Endothelial cell of umbilical vein (primary cell): ENCODE results near the gene PTGES2. TPM values are rescaled to one million over a fixed set of nuclear protein-coding genes. Genes with fewer than 3 reads are reported as not detected.

Source experiments
- BruUV-seq: library from RNA; stranded (reverse); fragments of 400-500 nt; replicated peaks from 2 replicates; lab custom pipeline; 2021; lab: Mats Ljungman, UMichigan
- CTCF ChIA-PET: fragments of 300-600, 350-600 bp; sonication (Branson Sonifier 250); formaldehyde crosslinking; loops from one replicate; lab custom pipeline; 2021; ENCODE audit warnings: antibody characterized with exemption, inconsistent platforms; lab: Charles Lee
- POLR2A ChIA-PET: fragments of 300-600, 350-600 bp; sonication (Branson Sonifier 250); formaldehyde crosslinking; loops from one replicate; lab custom pipeline; 2021; ENCODE audit warnings: antibody characterized with exemption, inconsistent platforms; lab: Charles Lee
- DNase-seq: peaks from one replicate; pipeline ENCODE4 v3.0.0-alpha.2; 2011; ENCODE audit warnings: low read depth, low spot score
- FAIRE-seq: peaks from 2 replicates; lab custom pipeline; 2011; peaks lifted over from hg19 to GRCh38; lab: Jason Lieb, UNC
- H2AFZ ChIP-seq: 2 replicates; pipeline ENCODE4 v1.6.0; 2012; ENCODE audit warnings: low read depth, low read length, control low read depth, inconsistent platforms
- H3K27ac ChIP-seq: 2 replicates; pipeline ENCODE4 v1.5.1; 2011; ENCODE audit warnings: low read depth, mild to moderate bottlenecking, control low read depth, low read length, moderate library complexity; ENCODE audit not compliant: insufficient read depth
- H3K27me3 ChIP-seq, 2 experiments: 2 replicates each; pipeline versions ENCODE4 v1.6.0 to v1.6.1; 2011; ENCODE audit warnings: low read length in 2 of 2, mixed read lengths in 1 of 2; ENCODE audit not compliant: control insufficient read depth in 2 of 2, insufficient read depth in 2 of 2
- H3K36me3 ChIP-seq, 2 experiments: 2 replicates in 1 of 2; 3 replicates in 1 of 2; pipeline ENCODE4 v1.5.1; 2011; ENCODE audit warnings: low read length in 2 of 2, mild to moderate bottlenecking in 1 of 2, moderate library complexity in 1 of 2; ENCODE audit not compliant: control insufficient read depth in 2 of 2, insufficient read depth in 2 of 2; ENCODE audit errors: extremely low read depth in 1 of 2
- H3K4me1 ChIP-seq: 3 replicates; pipeline ENCODE4 v1.5.1; 2011; ENCODE audit warnings: mild to moderate bottlenecking, low read length; ENCODE audit not compliant: control insufficient read depth, insufficient read depth; ENCODE audit errors: extremely low read depth
- H3K4me2 ChIP-seq: 2 replicates; pipeline ENCODE4 v1.6.1; 2011; ENCODE audit warnings: low read length, control low read depth, mixed read lengths; ENCODE audit not compliant: insufficient read depth
- H3K4me3 ChIP-seq, 3 experiments: fragments of 200-600 bp in 1 of 3; sonication (generic), shearing (Covaris generic) in 1 of 3; replicated peaks in 1 of 3; 2 replicates each; pipeline ENCODE4 v1.5.1; 2011 to 2016; ENCODE audit warnings: control low read depth in 3 of 3, low read length in 3 of 3, mild to moderate bottlenecking in 2 of 3, inconsistent platforms in 1 of 3, low read depth in 1 of 3, moderate library complexity in 1 of 3; ENCODE audit not compliant: insufficient read depth in 1 of 3
- H3K79me2 ChIP-seq: 2 replicates; pipeline ENCODE4 v1.6.0; 2012; ENCODE audit warnings: low read length, inconsistent platforms; ENCODE audit not compliant: control insufficient read depth, insufficient read depth
- H3K9ac ChIP-seq: replicated peaks from 2 replicates; pipeline ENCODE3; 2011; ENCODE audit warnings: low read length, control low read depth; ENCODE audit not compliant: insufficient read depth; ENCODE audit errors: extremely low read depth
- H3K9me1 ChIP-seq: replicated peaks from 3 replicates; pipeline ENCODE4 v1.6.0; 2011; ENCODE audit warnings: mild to moderate bottlenecking, low read length; ENCODE audit not compliant: control insufficient read depth, insufficient read depth; ENCODE audit errors: extremely low read depth
- H3K9me3 ChIP-seq: replicated peaks from 2 replicates; pipeline ENCODE4 v1.5.1; 2012; ENCODE audit warnings: low read length, inconsistent platforms; ENCODE audit not compliant: control insufficient read depth, insufficient read depth
- H4K20me1 ChIP-seq: replicated peaks from 2 replicates; pipeline ENCODE3; 2011; ENCODE audit warnings: mild to moderate bottlenecking, low read length; ENCODE audit not compliant: control insufficient read depth, insufficient read depth; ENCODE audit errors: extremely low read depth
- CTCF ChIP-seq, 2 donors: IDR thresholded peaks; 1 replicate in 1 of 2; 2 replicates in 1 of 2; pipeline ENCODE4 v1.5.1; 2011; ENCODE audit warnings: low read length in 2 of 2, mild to moderate bottlenecking in 2 of 2, moderate library complexity in 2 of 2, control low read depth in 1 of 2, inconsistent platforms in 1 of 2, low read depth in 1 of 2; ENCODE audit not compliant: insufficient read depth in 1 of 2; ENCODE audit errors: extremely low read depth in 1 of 2
- EZH2 ChIP-seq: IDR thresholded peaks from 2 replicates; pipeline ENCODE4 v1.6.1; 2012; ENCODE audit warnings: borderline replicate concordance, low read depth, mild to moderate bottlenecking, moderate library complexity, low read length, inconsistent platforms; ENCODE audit not compliant: severe bottlenecking
- FOS ChIP-seq: IDR thresholded peaks from 2 replicates; pipeline ENCODE4 v1.6.1; 2011; ENCODE audit warnings: mild to moderate bottlenecking, low read length, moderate library complexity, borderline replicate concordance; ENCODE audit not compliant: insufficient read depth
- GATA2 ChIP-seq: IDR thresholded peaks from 2 replicates; pipeline ENCODE4 v1.7.0; 2011; ENCODE audit warnings: low read depth, mild to moderate bottlenecking, moderate library complexity, mixed read lengths, low read length; ENCODE audit not compliant: insufficient read length, insufficient read depth
- JUN ChIP-seq: IDR thresholded peaks from 2 replicates; pipeline ENCODE4 v1.6.1; 2011; ENCODE audit warnings: borderline replicate concordance, low read depth; ENCODE audit not compliant: insufficient read length, insufficient read depth
- POLR2A ChIP-seq: IDR thresholded peaks from 2 replicates; pipeline ENCODE4 v1.6.1; 2012; ENCODE audit warnings: low read depth, mild to moderate bottlenecking, control low read depth, low read length
- POLR2AphosphoS5 ChIP-seq: IDR thresholded peaks from 2 replicates; pipeline ENCODE4 v1.6.1; 2012; ENCODE audit warnings: low read depth, mild to moderate bottlenecking, control low read depth, low read length, moderate library complexity; ENCODE audit not compliant: insufficient read depth
- dilution Hi-C: fragments of 300-500 bp; cut with MboI; formaldehyde crosslinking; loops from one replicate; pipeline ENCODE4 v1.15.0; 2019; ENCODE audit warnings: low sequenced_read_pairs; ENCODE audit not compliant: extremely low pct_ligation_motif_present
- intact Hi-C: fragments of 100-400 bp; cut with micrococcal nuclease; formaldehyde crosslinking; loops from one replicate; pipeline ENCODE4 v1.10.0; 2022
- polyA plus RNA-seq, 4 experiments: library from polyadenylated mRNA; depleted of rRNA in 3 of 4; stranded (reverse) in 3 of 4; unstranded in 1 of 4; fragments of >200 nt; gene quantifications; 2 replicates each; pipeline versions ENCODE4 v1.2.1 to v1.2.3, GENCODE V29; 2011 to 2012; ENCODE audit warnings: missing spikeins in 1 of 4
- total RNA-seq: library from RNA; stranded (reverse); gene quantifications from 2 replicates; pipeline ENCODE4 v1.2.3, GENCODE V29; 2021

Gene PTGES2
- total and polyA plus RNA-seq, 2 donors (not counting 3 experiments of a cell fraction or from before 2014, with no cell fraction given), result 64.2 to 69.9 TPM

- no peaks in the 10 kb centered on the region for H4K20me1 ChIP-seq
- no TSS peak for BruUV-seq
- no peaks in the 10 kb centered on the region for H3K9me3 ChIP-seq
- CTCF ChIA-PET, result interaction anchor here (0.8 kb wide), 1 partner anchor 12 kb away, joined by 3 read pairs; no protein-coding TSS in a partner anchor
- H3K4me1 ChIP-seq, result no peaks in the 10 kb centered on the region
- no peak overlapping the region for H3K4me3 ChIP-seq
- dilution Hi-C loops, result no loop called here
- DNase-seq (no peak), FAIRE-seq (no peak)
- no peak overlapping the region for H2AFZ ChIP-seq
- H3K9me1 ChIP-seq, result no peaks in the 10 kb centered on the region
- no peak overlapping the region for H3K4me2 ChIP-seq
- H3K36me3 ChIP-seq, result peaks cover 8 to 44% of the 10 kb centered on the region in 2 experiments
- no peak for TF ChIP-seq POLR2AphosphoS5
- no peak for TF ChIP-seq EZH2
- TF ChIP-seq POLR2A, result no peak
- no peak for TF ChIP-seq FOS
- TF ChIP-seq CTCF (IDR thresholded peaks at IDR 0.05; ENCODE audit: extremely low read depth in 1 of 2, insufficient read depth in 1 of 2, low read depth in 1 of 2, low read length in 2 of 2), result no peak
- no peak for TF ChIP-seq GATA2
- no peak for TF ChIP-seq JUN
- H3K27ac ChIP-seq, result no peak overlapping the region
- H3K27me3 ChIP-seq, result no peaks in the 10 kb centered on the region
- intact Hi-C loops, result no loop called here
- POLR2A ChIA-PET, result no interaction called here
- H3K9ac ChIP-seq, result no peak overlapping the region
- H3K79me2 ChIP-seq, result no peaks in the 10 kb centered on the region
Observed at GRCh38 chr9:128169492-128169891, 42.0 kb upstream of the PTGES2 start.
